HepG2 (cell line): ENCODE data around the gene IBA57. TPM values are rescaled to one million over a fixed set of nuclear protein-coding genes. Genes with fewer than 3 reads are reported as not detected.

ENCODE experiments used
- BATF2 ChIP-seq: sonication (generic); formaldehyde crosslinking; IDR thresholded peaks from 2 replicates; pipeline ENCODE4 v1.8.0; 2022; ENCODE audit warnings: mild to moderate bottlenecking, missing genetic modification reagents, moderate library complexity
- FOXJ3 ChIP-seq: sonication (generic); formaldehyde crosslinking; IDR thresholded peaks from 2 replicates; pipeline ENCODE4 v1.4.0; 2020; ENCODE audit warnings: missing genetic modification reagents, mild to moderate bottlenecking, borderline replicate concordance
- HNF1A ChIP-seq, 2 experiments: sonication (generic) in 1 of 2; formaldehyde crosslinking in 1 of 2; IDR thresholded peaks; 2 replicates each; pipeline versions ENCODE4 v1.4.0 to v1.6.1; 2016 to 2020; ENCODE audit warnings: borderline replicate concordance in 1 of 2, low read depth in 1 of 2, mild to moderate bottlenecking in 1 of 2, missing genetic modification reagents in 1 of 2
- HNRNPL ChIP-seq: fragments of 200-400 bp; formaldehyde crosslinking; IDR thresholded peaks from 2 replicates; pipeline ENCODE4 v1.6.1; 2017; ENCODE audit warnings: mild to moderate bottlenecking, low read depth, low read length
- MYPOP ChIP-seq: sonication (generic); formaldehyde crosslinking; IDR thresholded peaks from 2 replicates; pipeline ENCODE4 v1.8.1; 2023; ENCODE audit warnings: mild to moderate bottlenecking, moderate library complexity, missing genetic modification reagents
- NCOA1 ChIP-seq: sonication (generic); formaldehyde crosslinking; IDR thresholded peaks from 2 replicates; pipeline ENCODE4 v1.9.0; 2021; ENCODE audit warnings: missing genetic modification reagents
- PAWR ChIP-seq: sonication (generic); formaldehyde crosslinking; IDR thresholded peaks from 2 replicates; pipeline ENCODE4 v1.4.0; 2020; ENCODE audit warnings: missing genetic modification reagents, mild to moderate bottlenecking, borderline replicate concordance
- PHF21A ChIP-seq: sonication (generic); formaldehyde crosslinking; IDR thresholded peaks from 2 replicates; pipeline ENCODE4 v1.5.0; 2020; ENCODE audit warnings: mild to moderate bottlenecking, missing genetic modification reagents
- POLR2A ChIP-seq, 2 experiments: IDR thresholded peaks; 2 replicates each; pipeline ENCODE4 v1.6.1; 2011; ENCODE audit warnings: low read depth in 2 of 2, low read length in 2 of 2, mild to moderate bottlenecking in 1 of 2, moderate library complexity in 1 of 2; ENCODE audit not compliant: insufficient read depth in 1 of 2
- SMARCE1 ChIP-seq: fragments of 450-650 bp; IDR thresholded peaks from 2 replicates; pipeline ENCODE4 v1.6.1; 2017; ENCODE audit warnings: borderline replicate concordance
- SP1 ChIP-seq, 2 experiments: fragments of 450-650 bp in 1 of 2; sonication (generic) in 1 of 2; formaldehyde crosslinking in 1 of 2; IDR thresholded peaks; 2 replicates each; pipeline versions ENCODE4 v1.4.0 to v1.6.1; 2016 to 2020; ENCODE audit warnings: missing genetic modification reagents in 1 of 2
- SP4 ChIP-seq: sonication (generic); formaldehyde crosslinking; IDR thresholded peaks from 2 replicates; pipeline ENCODE4 v1.8.1; 2023; ENCODE audit warnings: mild to moderate bottlenecking, missing genetic modification reagents
- TP53 ChIP-seq: sonication (generic); formaldehyde crosslinking; conservative IDR thresholded peaks from 2 replicates; pipeline ENCODE4 v1.4.0; 2020; ENCODE audit warnings: missing genetic modification reagents
- ZNF737 ChIP-seq: sonication (generic); formaldehyde crosslinking; IDR thresholded peaks from 2 replicates; pipeline ENCODE4 v1.5.0; 2020; ENCODE audit warnings: missing genetic modification reagents, mild to moderate bottlenecking, borderline replicate concordance
- polyA plus RNA-seq, 8 experiments: library from polyadenylated mRNA; depleted of rRNA in 3 of 8; stranded (reverse) in 7 of 8; unstranded in 1 of 8; fragments of >200 nt; fragmentation: Illumina TruSeq in 4 of 8; extraction: Trizol in 4 of 8; gene quantifications; 2 replicates each; pipeline versions ENCODE4 v1.2.1 to v1.2.3, GENCODE V29; 2011 to 2016; ENCODE audit warnings: low read depth in 4 of 8, missing spikeins in 1 of 8, mixed read lengths in 1 of 8; ENCODE audit not compliant: insufficient read depth in 1 of 8
- total RNA-seq, 5 experiments: library from RNA; depleted of rRNA; stranded (reverse); fragments of >200 nt; fragmentation: Illumina TruSeq; extraction: Trizol; gene quantifications; 2 replicates each; pipeline ENCODE4 v1.2.3, GENCODE V29; 2016; ENCODE audit warnings: low read depth in 1 of 5
- TF ChIP-seq, protein P1 (sequence below): sonication (generic); formaldehyde crosslinking; IDR thresholded peaks from 2 replicates; pipeline ENCODE4 v1.4.0; 2020; ENCODE audit warnings: missing genetic modification reagents
- TF ChIP-seq, protein P2 (sequence below): sonication (generic); formaldehyde crosslinking; IDR thresholded peaks from 2 replicates; pipeline ENCODE4 v1.5.0; 2020; ENCODE audit warnings: missing genetic modification reagents

Gene IBA57
- total and polyA plus RNA-seq, 2 of the 13 experiments (the other 11 are each of a cell fraction or from before 2014, with no cell fraction given) = 2.3 to 10.2 TPM

DNA sequence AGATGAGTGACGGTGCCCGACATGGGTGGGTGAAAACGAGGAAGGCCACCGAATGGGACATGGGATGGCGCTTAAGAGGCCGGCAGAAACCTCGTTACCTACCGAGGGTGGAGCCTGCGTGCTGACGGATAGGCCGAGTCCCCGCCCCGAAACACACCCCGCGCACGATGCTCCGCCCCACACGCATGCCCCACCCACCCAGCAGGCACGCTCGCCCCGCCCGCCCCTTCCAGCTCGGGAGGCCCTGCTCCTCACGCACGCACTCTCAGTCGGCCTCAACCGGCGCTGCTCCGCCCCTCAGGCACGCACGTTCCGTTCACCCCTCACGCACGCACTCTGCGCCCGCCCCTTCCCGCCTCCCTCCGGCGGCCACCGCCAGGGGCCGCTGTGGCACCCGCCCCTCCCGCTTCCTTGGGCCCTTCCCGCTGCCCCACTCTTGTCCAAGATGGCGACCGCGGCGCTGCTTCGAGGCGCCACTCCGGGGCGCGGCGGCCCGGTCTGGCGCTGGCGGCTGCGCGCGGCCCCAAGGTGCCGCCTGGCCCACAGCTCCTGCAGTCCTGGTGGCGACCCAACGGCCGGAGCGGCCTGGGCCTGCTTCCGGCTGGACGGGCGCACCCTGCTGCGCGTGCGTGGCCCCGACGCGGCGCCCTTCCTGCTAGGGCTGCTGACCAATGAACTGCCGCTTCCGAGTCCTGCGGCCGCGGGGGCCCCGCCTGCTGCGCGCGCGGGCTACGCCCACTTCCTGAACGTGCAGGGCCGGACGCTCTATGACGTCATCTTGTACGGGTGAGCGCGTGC, at the start of gene IBA57 (continued):
- TF ChIP-seq BATF2 (CRISPR knock-in tag) (no peak), HNRNPL (no peak; the same call in 1 of the 2 replicates), POLR2A (IDR thresholded peaks at IDR 0.05; ENCODE audit: insufficient read depth in 1 of 2, low read depth in 2 of 2, low read length in 2 of 2) (peak in 1 of 2 experiments; percentile 73; a peak in 2 of 4 replicates), FOXJ3 (CRISPR knock-in tag) (no peak), SP1 (IDR thresholded peaks at IDR 0.05) (0 out of 2 replicates have a peak, but pooled peaks have one; percentile 30), SP1 (CRISPR knock-in tag; IDR thresholded peaks at IDR 0.05) (peak; percentile 92), MYPOP (CRISPR knock-in tag) (peak; percentile 79; the same call in 1 of the 2 replicates), TP53 (CRISPR knock-in tag) (no peak), SP4 (CRISPR knock-in tag) (peak; percentile 98), NCOA1 (CRISPR knock-in tag) (no peak), PAWR (CRISPR knock-in tag) (no peak), HNF1A (IDR thresholded peaks at IDR 0.05; ENCODE audit: low read depth) (no peak), HNF1A (CRISPR knock-in tag; IDR thresholded peaks at IDR 0.05; ENCODE audit: borderline replicate concordance) (peak; percentile 74; the same call in 1 of the 2 replicates), ZNF737 (CRISPR knock-in tag) (no peak), PHF21A (CRISPR knock-in tag) (peak; percentile 81; the same call in 1 of the 2 replicates), SMARCE1 (no peak)
- TF ChIP-seq, protein P1, sequence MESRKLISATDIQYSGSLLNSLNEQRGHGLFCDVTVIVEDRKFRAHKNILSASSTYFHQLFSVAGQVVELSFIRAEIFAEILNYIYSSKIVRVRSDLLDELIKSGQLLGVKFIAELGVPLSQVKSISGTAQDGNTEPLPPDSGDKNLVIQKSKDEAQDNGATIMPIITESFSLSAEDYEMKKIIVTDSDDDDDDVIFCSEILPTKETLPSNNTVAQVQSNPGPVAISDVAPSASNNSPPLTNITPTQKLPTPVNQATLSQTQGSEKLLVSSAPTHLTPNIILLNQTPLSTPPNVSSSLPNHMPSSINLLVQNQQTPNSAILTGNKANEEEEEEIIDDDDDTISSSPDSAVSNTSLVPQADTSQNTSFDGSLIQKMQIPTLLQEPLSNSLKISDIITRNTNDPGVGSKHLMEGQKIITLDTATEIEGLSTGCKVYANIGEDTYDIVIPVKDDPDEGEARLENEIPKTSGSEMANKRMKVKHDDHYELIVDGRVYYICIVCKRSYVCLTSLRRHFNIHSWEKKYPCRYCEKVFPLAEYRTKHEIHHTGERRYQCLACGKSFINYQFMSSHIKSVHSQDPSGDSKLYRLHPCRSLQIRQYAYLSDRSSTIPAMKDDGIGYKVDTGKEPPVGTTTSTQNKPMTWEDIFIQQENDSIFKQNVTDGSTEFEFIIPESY = no peak
- TF ChIP-seq, protein P2, sequence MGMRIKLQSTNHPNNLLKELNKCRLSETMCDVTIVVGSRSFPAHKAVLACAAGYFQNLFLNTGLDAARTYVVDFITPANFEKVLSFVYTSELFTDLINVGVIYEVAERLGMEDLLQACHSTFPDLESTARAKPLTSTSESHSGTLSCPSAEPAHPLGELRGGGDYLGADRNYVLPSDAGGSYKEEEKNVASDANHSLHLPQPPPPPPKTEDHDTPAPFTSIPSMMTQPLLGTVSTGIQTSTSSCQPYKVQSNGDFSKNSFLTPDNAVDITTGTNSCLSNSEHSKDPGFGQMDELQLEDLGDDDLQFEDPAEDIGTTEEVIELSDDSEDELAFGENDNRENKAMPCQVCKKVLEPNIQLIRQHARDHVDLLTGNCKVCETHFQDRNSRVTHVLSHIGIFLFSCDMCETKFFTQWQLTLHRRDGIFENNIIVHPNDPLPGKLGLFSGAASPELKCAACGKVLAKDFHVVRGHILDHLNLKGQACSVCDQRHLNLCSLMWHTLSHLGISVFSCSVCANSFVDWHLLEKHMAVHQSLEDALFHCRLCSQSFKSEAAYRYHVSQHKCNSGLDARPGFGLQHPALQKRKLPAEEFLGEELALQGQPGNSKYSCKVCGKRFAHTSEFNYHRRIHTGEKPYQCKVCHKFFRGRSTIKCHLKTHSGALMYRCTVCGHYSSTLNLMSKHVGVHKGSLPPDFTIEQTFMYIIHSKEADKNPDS (CRISPR knock-in tag) = no peak
